A172 (cell line): ENCODE measurements around the gene DUSP22. TPM values are rescaled to one million over a fixed set of nuclear protein-coding genes. Genes with fewer than 3 reads are reported as not detected.

Experiments
- DNase-seq: peaks from one replicate; pipeline ENCODE4 v3.0.0-alpha.2; 2015; ENCODE audit warnings: low spot score
- total RNA-seq: library from RNA; depleted of rRNA; stranded (reverse); fragments of >200 nt; shearing (Covaris generic); gene quantifications from 2 replicates; pipeline ENCODE4 v1.2.3, GENCODE V29; 2014

Gene DUSP22
- total RNA-seq, 1 experiment from 2014 or later: 19.5 TPM

GRCh38 chr6:337805-338368 lies 45.6 kb downstream of the DUSP22 start:
- DNase-seq: no peak

- no peak for DNase-seq
These were observed 46.6 kb downstream of the DUSP22 start for GRCh38 chr6:338815-339262.

- no peak for DNase-seq
These were observed 47.2 kb downstream of the DUSP22 start for GRCh38 chr6:339480-339879.

GRCh38 chr6:340186-340955 lies 48.1 kb downstream of the DUSP22 start:
- DNase-seq: no peak

GRCh38 chr6:340991-341827 lies 48.9 kb downstream of the DUSP22 start:
- no peak for DNase-seq

- no peak for DNase-seq
These were observed 49.9 kb downstream of the DUSP22 start for GRCh38 chr6:341914-342831.

- DNase-seq: no peak
These were observed 50.5 kb downstream of the DUSP22 start for GRCh38 chr6:342832-343179.

GRCh38 chr6:343226-343935 lies 51.1 kb downstream of the DUSP22 start:
- DNase-seq: no peak

- no peak for DNase-seq
These were observed 51.9 kb downstream of the DUSP22 start for GRCh38 chr6:343960-344815.

- DNase-seq: no peak
These were observed 52.6 kb downstream of the DUSP22 start for GRCh38 chr6:344816-345340.

- no peak for DNase-seq
These were observed 53.6 kb downstream of the DUSP22 start for GRCh38 chr6:345747-346385.

- no peak for DNase-seq
These were observed 54.2 kb downstream of the DUSP22 start for GRCh38 chr6:346386-347030.

GRCh38 chr6:347232-347631 lies 54.9 kb downstream of the DUSP22 start:
- DNase-seq: no peak

GRCh38 chr6:347951-348859 lies 55.9 kb downstream of the DUSP22 start:
- DNase-seq: no peak

- DNase-seq: no peak
These were observed 56.6 kb downstream of the DUSP22 start for GRCh38 chr6:348860-349396.

GRCh38 chr6:349491-349921 lies 57.2 kb downstream of the DUSP22 start:
- no peak for DNase-seq

- no peak for DNase-seq
These were observed 58.1 kb downstream of the DUSP22 start for GRCh38 chr6:350371-350770.
